Kidney (tissue), 14 donors: ENCODE data around the gene BNIP2. TPM values are rescaled to one million over a fixed set of nuclear protein-coding genes. Genes with fewer than 3 reads are reported as not detected.

ENCODE experiments used
- DNase-seq, 5 donors: peaks; one replicate each; pipeline ENCODE4 v3.0.0-alpha.2; 2013 to 2020
- FAIRE-seq: peaks from 2 replicates; lab custom pipeline; 2012; peaks lifted over from hg19 to GRCh38; lab: Jason Lieb, UNC
- H3K27ac ChIP-seq, 2 donors: one replicate each; pipeline ENCODE4 v1.7.0; 2013; ENCODE audit warnings: low read depth in 2 of 2, low read length in 2 of 2, inconsistent platforms in 1 of 2
- H3K27me3 ChIP-seq: one replicate; pipeline ENCODE4 v1.7.1; 2013; ENCODE audit warnings: low read length, inconsistent platforms; ENCODE audit not compliant: control insufficient read depth, insufficient read depth
- H3K36me3 ChIP-seq, 3 donors: one replicate each; pipeline versions ENCODE4 v1.7.0 to v1.7.1; 2013; ENCODE audit warnings: low read length in 3 of 3, control low read depth in 1 of 3, inconsistent platforms in 1 of 3; ENCODE audit not compliant: insufficient read depth in 3 of 3, control insufficient read depth in 2 of 3
- H3K4me1 ChIP-seq, 3 donors: one replicate each; pipeline versions ENCODE4 v1.7.0 to v1.7.1; 2013; ENCODE audit warnings: low read length in 3 of 3, inconsistent platforms in 1 of 3, low read depth in 1 of 3; ENCODE audit not compliant: control insufficient read depth in 2 of 3, insufficient read depth in 2 of 3
- H3K4me3 ChIP-seq, 3 donors: one replicate each; pipeline versions ENCODE4 v1.7.0 to v1.8.1; 2013; ENCODE audit warnings: low read length in 3 of 3, control low read depth in 1 of 3, inconsistent platforms in 1 of 3
- H3K9ac ChIP-seq, 3 donors: one replicate each; pipeline versions ENCODE4 v1.7.0 to v1.7.1; 2013; ENCODE audit warnings: low read length in 3 of 3, control low read depth in 1 of 3, inconsistent platforms in 1 of 3
- H3K9me3 ChIP-seq, 3 donors: one replicate each; pipeline versions ENCODE4 v1.7.0 to v1.7.1; 2013; ENCODE audit warnings: low read length in 3 of 3, control low read depth in 1 of 3, inconsistent platforms in 1 of 3; ENCODE audit not compliant: control insufficient read depth in 2 of 3, insufficient read depth in 1 of 3
- intact Hi-C: fragments of 100-400 bp; cut with DNase I; formaldehyde crosslinking; loops from one replicate; pipeline ENCODE4 v1.11.1; 2022
- polyA plus RNA-seq: library from polyadenylated mRNA; stranded (reverse); fragments of 350-450 nt; fragmentation: Illumina TruSeq; extraction: RNeasy Lipid Tissue Mini Kit (QIAGEN cat#74804); gene quantifications from one replicate; pipeline ENCODE4 v1.2.3, GENCODE V29; 2014; ENCODE audit warnings: low read depth, low replicate concordance; ENCODE audit not compliant: insufficient read depth
- total RNA-seq: library from RNA; stranded (reverse); fragmentation: NEBNext Ultra II Directional; extraction: Animal tissue kit (Norgen Biotek cat#: 25700); gene quantifications from one replicate; pipeline ENCODE4 v1.2.1, GENCODE V29; 2021
- TF ChIP-seq, protein P1 (sequence below): IDR thresholded peaks from 3 replicates; pipeline ENCODE4 v1.5.1; 2012; ENCODE audit warnings: mild to moderate bottlenecking, moderate library complexity, borderline replicate concordance; ENCODE audit not compliant: insufficient read depth; ENCODE audit errors: extremely low read depth
- donor health status: control.
- donor health status: control.
- donor health status: control.
- donor health status: control.
- donor health status: control.
- donor health status: DM: yes; HTN: yes; CAD: no.
- donor health status: Normal renal cell carcinoma (clear cell type).

The BNIP2 gene
- total and polyA plus RNA-seq, 2 donors from 2014 or later = 18.2 to 73.8 TPM

DNA sequence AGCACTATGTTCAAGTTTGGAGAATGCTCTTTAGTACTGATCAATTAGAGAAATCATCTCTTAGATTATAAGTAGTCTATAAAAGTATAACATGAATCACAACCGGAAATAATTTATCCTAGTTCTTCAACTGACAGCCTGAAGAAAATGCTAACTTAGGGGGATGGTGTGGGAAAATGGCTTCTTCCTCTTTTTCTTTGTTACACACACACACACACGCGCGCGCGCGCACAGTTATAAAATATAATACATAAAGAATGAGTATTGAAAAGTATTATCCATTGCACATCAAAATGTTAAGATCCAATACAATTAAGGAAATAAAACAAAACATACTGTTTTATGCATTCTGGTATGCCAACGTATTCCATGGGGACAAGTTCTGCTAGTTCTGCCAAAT is 20.6 kb downstream of the BNIP2 start:
- Histone ChIP-seq H3K27me3 (no peaks in the 10 kb centered on the region), H3K4me1 (no peaks in the 10 kb centered on the region), H3K4me3 (no peak overlapping the region), H3K27ac (no peak overlapping the region), H3K9me3 (no peaks in the 10 kb centered on the region), H3K9ac (no peak overlapping the region), H3K36me3 (peaks cover 7 to 17% (median 14%) of the 10 kb centered on the region in 3 donors)
- DNase-seq = no peak
- no peak for FAIRE-seq
- TF ChIP-seq, protein P1, sequence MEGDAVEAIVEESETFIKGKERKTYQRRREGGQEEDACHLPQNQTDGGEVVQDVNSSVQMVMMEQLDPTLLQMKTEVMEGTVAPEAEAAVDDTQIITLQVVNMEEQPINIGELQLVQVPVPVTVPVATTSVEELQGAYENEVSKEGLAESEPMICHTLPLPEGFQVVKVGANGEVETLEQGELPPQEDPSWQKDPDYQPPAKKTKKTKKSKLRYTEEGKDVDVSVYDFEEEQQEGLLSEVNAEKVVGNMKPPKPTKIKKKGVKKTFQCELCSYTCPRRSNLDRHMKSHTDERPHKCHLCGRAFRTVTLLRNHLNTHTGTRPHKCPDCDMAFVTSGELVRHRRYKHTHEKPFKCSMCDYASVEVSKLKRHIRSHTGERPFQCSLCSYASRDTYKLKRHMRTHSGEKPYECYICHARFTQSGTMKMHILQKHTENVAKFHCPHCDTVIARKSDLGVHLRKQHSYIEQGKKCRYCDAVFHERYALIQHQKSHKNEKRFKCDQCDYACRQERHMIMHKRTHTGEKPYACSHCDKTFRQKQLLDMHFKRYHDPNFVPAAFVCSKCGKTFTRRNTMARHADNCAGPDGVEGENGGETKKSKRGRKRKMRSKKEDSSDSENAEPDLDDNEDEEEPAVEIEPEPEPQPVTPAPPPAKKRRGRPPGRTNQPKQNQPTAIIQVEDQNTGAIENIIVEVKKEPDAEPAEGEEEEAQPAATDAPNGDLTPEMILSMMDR = no peak
- intact Hi-C loops = no loop called here

DNA sequence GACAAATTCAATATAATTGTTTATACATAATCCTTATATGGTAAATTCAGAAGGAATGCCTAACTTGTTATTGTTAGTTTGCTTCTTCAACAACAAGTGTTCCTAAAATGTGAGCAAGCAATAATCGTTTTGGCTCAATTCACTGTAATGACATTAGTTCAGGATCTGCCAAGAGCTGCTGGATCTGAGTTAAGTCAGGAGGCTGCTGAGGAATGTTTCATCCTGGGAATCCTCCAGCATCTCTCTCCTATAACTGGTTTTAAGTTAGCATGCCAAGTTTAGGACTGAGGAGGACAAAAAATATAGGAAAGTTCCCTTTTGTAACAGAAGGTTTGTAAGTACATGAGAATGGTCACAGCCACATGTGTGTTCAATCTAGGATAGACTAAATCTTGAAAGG is 26.9 kb downstream of the BNIP2 start:
- Histone ChIP-seq H3K4me3 (no peak overlapping the region), H3K9me3 (no peaks in the 10 kb centered on the region), H3K27ac (no peak overlapping the region), H3K4me1 (no peaks in the 10 kb centered on the region), H3K27me3 (no peaks in the 10 kb centered on the region), H3K36me3 (peaks cover 4 to 21% (median 14%) of the 10 kb centered on the region in 3 donors), H3K9ac (no peak overlapping the region)
- FAIRE-seq (no peak), DNase-seq (no peak)
- intact Hi-C loops = no loop called here
- TF ChIP-seq, protein P1 = no peak

DNA sequence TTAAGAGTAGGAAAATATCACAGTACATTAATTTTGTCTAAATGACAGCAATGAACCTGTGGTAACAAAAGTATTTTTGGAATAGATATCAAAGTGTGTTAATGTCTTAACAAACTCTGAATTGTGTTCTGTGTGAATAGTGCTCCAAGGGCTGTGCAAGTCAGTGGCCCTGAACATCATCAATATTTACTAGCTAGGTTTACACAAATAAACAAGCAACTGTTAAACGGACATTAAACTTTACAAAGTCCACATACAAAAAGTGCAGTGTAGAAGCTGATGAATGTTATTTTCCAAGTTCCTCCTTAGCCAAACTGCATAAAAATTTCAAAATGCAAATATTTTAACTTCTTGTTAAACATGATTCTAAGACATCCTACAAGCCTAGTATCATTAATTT is 29.8 kb downstream of the BNIP2 start:
- TF ChIP-seq, protein P1 = no peak
- Histone ChIP-seq H3K36me3 (peaks cover 4 to 17% (median 14%) of the 10 kb centered on the region in 3 donors), H3K4me1 (no peaks in the 10 kb centered on the region), H3K27ac (no peak overlapping the region), H3K4me3 (no peak overlapping the region), H3K9ac (no peak overlapping the region), H3K9me3 (no peaks in the 10 kb centered on the region), H3K27me3 (no peaks in the 10 kb centered on the region)
- DNase-seq (no peak), FAIRE-seq (no peak)
- intact Hi-C loops = no loop called here

DNA sequence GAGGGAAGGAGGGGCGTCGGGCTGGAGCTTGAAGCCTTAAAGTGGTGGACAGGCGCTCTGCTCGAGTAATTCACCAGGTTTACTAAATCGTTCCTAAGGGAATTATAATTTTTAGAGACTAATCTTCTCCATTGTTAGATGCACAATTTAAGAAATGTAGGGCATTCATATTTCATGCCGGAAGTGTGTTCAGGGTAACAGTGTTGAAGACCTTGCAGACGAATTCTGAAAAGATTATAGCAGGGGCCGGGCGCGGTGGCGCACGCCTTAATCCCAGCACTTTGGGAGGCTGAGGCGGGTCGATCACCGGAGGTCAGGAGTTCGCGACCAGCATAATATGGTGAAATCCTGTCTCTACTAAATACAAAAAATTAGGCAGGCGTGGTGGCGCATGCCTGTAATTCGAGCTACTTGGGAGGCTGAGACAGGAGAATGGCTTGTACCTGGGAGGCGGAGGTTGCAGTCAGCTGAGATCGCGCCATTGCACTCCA is 31.4 kb downstream of the BNIP2 start:
- Histone ChIP-seq H3K9ac (peak overlapping the region in 1 of 3 donors; percentile 42), H3K27me3 (no peaks in the 10 kb centered on the region), H3K27ac (no peak overlapping the region), H3K4me3 (peak overlapping the region; percentile 43 to 91 (median 66)), H3K36me3 (peaks cover 2 to 11% (median 10%) of the 10 kb centered on the region in 3 donors), H3K9me3 (no peaks in the 10 kb centered on the region), H3K4me1 (peaks cover 0 to 2% (median 0%) of the 10 kb centered on the region in 3 donors)
- TF ChIP-seq, protein P1 = no peak
- no peak for FAIRE-seq
- intact Hi-C loops = no loop called here
- DNase-seq = peak in 1 of 5 donors; percentile 76
